HG02642 (cell line): ENCODE data around the gene MUSK.
A peak's percentile ranks its signal among the peaks of the same experiment; 100 is the strongest.

Experiments used
- ATAC-seq: cut with Tn5 transposase; IDR thresholded peaks from one replicate; pipeline ENCODE4 v1.9.1; 2021; ENCODE audit warnings: mild to moderate bottlenecking; ENCODE audit not compliant: unreplicated experiment, poor library complexity

Gene MUSK

DNA sequence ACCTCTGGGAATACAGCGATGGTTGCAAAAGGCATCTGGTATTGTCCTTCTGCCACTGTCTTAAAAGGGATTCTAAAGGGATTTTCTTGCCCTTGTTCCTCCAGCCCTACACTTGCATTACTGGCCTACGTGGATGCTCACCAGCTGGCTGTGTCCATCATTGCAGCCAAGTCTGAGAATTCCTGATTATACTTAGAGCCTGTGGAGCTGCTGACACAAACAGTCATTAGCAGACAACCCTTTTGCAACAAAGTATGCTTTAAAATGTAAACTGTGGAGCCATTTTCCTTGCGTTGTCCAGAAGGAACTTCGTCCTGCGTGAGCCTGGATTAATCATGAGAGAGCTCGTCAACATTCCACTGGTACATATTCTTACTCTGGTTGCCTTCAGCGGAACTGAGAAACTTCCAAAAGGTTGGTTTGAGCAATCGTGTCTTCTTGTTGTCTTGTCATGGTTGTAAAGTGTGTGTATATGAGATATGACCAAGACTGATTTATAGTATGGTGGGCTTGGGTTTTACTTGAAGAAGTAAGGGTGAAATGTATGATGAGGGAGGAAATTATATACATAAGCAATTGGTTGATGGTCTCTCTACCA lies at the start of gene MUSK:
TSS of gene MUSK (plus strand) at position 222 of the 598 bp plus-strand sequence. CDS start at position 336, 114 bp downstream.
- ATAC-seq: no peak

DNA sequence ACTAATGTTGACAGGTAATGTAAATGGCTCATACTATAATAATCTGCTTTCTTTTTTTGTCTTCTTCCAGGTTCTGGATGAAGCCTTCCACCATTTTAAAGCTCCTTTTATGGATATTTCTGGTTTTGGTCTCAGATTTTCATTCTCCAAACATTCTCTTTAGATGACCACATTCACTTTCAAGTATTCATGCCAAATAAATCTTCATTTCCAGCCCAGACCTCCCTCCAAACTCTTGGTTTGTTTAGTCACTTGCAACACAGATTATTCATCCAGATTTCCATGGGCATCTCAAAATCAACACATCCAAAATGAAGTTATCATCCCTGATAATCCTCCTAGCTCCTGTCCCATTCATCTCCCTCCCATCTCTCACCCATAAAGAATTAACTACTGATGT lies 48.8 kb upstream of the MUSK start:
- no peak for ATAC-seq

DNA sequence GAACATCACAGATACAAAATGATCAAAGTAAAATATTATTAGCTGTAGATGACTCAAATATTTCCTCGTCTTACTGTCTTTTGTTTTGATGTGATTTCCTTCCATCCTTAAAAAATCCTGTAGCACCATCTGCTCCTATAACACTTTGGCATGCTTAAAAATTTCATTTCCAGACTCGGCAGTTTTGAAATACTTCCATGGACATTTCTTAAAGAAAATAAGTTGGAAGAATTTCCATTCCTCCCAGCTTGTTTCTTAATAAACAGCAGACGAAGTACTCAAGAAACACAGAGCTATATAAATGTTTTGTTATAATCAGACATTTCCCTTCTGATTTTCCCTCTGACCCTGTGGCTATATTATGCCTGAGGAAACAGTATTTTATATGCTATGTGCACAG lies 47.9 kb upstream of the MUSK start:
- ATAC-seq: no peak

DNA sequence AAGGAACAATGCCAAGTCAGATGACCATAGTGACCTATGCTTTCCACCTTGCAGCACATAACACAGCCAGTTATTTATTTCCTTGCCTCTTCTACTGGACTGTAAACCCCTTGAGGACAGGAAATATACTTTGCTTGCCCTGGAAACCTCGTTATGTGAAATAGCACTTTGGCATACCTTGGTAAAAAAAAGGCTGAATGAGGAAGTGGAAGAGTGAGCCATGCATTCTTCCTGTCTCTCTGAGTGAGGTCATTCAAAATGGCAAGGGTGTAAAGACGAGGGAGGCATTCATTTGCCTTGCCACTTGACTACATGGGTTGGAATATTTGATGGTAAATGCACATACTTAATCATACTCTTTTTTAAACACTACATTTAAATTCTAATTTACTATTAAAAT lies 46.2 kb upstream of the MUSK start:
- ATAC-seq: no peak

DNA sequence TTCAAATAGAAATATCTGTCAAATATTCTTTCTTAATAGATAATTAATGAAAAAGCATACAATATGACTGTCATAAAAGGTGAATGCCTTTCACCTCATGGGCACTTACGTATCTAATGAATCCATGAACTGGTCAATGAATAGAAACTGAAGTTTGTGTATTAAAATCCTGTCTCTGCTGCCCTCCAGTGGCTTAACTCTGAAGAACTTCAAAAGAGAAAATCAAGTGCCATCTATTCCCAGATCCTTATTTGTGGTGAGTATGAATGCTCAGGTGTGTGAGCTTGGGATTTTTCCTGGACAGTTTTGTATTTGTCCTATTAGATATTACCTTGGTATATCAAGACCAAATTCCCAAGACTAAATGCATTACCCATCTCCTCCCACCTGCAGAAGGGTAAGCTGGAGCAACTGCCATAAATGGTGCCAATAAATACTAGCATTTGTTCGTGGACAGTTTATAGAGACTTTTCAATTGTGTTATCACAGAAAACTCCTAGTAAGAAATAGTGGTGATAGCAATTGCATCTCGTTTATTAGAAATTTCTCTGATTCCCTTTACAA lies 45.0 kb upstream of the MUSK start:
- ATAC-seq: peak; percentile 41

DNA sequence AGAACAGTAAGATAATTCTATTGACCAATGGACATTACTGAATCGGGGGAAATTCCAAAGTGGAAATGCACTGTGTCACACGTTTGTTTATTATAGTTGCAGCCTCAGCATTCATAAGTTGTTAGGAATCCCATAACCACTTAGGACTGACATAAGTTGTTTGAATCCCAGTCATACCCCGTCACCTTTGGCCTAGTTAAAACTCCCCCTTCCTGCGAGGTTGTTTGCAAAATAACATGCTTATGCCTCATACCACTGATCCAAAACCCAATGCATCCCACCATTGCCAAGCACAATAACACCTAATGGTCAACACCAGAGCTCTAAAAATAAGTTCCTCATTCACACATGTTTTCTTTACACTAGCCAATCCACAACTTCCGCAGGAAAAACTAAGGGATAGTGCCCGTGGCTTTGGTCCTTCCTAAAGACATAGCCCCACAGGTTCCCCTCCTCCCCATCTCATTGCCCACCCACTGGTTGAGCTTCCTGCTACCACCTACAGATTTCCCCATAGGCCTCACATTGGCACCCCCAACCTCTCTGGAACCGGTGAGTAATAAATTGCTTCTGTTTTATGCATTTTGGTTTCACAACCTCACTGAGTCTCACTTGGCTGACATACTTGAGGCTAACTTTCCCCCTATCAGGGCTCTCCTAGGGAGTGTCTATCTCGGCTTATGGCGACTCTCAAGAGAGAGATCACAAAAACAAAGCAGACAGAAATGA lies 42.3 kb upstream of the MUSK start:
- ATAC-seq: peak; percentile 96

DNA sequence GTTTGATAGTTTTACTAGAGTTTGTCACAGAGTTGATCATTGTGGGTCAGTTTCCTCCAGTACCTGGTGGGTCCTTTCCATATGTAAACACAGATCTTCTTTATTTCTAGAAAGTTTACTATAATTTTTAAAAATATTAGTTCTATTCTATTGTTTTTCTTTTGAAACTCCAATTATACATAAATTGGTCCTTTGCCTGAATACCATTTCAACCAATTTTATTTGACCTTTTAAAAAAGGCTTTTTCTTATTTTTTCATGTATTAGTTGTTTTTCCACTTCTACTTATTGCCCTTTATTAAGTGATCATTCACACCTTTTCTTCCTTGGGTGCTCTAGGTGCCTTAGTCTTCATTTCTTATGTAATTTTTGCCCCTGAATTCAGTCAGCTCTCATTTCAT lies 33.0 kb upstream of the MUSK start:
- no peak for ATAC-seq

DNA sequence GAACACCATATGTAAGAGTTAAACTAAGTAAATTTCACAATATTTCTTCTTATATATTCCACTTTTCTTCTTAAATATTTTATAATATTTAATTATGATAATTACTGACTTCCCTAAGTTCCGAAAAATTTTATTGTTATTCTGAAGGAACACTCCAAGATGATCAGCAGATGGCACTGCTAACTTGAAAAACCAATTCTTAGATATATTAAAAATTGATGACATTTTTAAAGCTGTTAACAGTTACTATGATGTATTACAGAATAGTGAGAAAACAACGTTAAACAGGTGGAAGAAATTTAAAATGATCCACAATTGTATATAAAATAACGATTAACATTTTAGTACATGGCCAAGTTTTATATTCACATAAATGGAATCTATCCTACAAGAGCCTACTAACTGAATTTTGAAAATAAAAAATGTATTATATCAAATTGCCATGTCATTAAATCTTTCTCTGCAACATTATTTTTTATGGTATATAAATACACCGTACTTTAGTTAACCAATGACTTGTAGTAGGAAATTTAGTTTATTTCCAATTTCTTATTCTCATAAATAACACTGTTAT lies 30.1 kb upstream of the MUSK start:
- no peak for ATAC-seq

DNA sequence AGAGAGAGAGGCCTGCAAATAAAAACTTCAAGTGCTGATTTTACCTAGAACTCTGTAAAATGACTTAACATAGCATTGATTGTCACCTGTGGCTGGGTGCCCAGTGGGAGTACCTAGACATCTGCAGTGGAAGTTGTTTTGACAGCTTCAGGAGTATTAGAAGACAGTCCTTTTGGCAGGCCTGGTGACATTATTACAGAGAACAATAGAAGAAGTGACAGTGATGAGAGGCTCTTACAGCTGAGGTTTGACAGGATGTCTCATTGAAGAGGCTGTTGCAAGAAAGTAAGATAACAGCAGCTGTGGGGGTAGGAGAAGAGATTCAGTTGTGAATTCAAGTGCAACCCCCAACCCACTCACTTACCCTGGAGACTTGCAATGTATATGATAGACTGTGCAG lies 27.9 kb upstream of the MUSK start:
- no peak for ATAC-seq

DNA sequence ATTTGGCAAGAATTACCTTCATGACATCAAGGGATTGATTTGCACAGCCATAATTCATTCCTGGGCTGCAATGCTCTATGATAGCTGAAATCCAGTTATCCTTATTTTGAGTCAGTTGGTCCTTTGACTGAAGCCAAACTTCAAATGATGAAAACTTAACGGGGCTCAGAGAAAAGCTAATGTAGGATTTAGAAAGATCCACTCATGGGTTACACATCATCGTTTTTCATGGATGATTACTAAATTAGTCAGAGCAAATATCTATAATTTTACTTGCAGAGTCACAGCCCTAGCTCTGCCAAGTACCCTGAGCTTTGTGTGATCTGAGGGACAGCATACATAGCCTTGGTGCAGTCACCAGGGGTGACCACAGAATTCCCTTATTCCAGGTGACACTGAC lies 27.3 kb upstream of the MUSK start:
- ATAC-seq: no peak

DNA sequence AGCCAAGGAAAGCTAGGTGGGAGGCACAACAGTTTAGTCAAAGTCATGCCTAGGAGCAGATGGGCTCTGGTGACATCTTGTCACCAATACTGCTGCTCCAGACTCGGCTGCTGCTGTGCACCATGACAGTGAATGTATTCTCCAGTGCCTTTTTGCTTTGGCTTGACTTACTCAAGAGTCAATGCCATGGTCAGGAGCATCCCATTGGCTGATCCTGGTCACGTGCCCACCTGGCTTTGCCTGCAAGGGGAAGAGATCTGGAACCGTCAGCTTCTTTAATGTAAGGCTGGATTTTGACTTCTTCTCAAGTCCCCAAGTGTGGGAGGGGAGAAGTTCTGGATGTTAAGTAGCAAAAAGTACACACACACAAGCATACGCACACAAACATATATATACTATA lies 19.9 kb upstream of the MUSK start:
- ATAC-seq: no peak

DNA sequence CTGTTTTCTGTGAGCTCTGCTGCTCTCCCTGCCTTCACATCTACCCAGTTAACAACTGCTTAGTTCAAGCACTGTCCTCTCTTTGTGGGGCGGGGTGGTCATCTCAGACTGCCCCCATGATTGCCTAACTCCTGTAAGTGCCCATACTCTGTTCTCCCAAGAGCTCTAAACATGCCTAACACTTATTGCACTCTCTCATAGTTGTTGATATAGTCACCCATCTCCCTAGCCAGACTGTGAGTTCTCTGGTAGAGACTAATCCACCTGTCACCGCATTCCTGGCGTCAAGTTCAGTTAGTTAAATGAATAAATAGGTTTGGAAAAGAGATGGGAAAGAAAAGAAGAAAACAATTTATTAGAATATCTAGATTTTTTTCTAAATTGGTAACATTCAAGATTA lies 18.3 kb upstream of the MUSK start:
- ATAC-seq: no peak

DNA sequence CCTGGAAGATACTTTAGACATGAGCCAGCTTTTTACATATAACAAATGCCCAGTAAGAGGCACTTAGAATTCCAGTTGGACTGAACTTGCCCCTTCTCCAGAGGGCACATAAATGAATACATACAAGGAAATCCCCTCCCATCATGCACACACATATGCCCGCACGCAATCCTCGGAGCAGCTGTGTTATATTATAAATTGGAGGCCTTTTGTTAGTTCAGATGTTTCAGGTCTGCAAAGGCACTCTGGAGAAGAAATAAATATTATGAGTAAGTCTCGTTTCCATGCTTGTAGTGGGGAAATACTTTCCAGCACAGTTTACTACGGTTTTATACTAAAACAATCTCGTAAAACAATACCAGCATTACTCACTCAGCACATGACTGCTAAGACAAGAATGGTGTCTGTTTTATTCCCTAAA lies 17.6 kb upstream of the MUSK start:
- ATAC-seq: no peak

DNA sequence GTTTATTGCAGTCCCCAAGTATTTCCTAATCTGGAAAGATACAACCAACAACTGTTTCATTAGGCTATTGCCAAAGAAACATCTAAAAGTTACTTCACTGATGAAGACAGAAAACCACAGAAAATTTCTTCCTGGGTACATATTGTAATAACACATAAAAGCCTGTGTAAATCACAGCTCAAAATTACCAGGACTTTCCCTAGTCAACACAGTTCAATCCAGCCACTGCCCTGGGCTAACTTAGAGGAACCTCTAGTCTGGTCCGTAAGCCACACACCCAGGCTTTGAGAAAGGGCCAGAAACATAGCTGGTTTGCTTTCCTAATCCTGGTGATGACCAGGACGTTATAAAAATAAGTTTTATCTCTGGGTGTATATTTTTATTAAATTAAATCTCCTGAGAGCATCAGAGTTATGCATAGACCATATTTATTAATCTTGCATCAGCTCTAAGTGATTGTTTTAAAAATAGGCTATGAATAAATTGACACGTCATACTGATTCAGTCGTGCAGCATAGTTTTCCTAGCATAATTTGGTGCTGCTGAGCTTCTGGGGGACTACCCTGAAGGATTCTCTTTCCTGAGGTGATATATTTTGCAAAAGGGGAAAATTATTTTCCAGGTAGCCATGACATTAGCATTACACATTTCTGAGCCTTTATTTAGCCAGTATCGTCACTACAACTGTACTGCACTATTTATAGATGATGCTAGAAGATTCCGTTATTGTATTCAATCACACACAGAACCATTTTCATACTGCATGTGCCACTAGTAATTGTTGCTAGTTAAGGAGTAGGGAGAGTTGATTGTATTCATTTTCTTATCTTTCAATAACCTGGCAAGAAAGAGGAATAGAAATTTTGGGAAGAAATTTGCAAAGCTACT lies 12.6 kb upstream of the MUSK start:
- ATAC-seq: no peak

DNA sequence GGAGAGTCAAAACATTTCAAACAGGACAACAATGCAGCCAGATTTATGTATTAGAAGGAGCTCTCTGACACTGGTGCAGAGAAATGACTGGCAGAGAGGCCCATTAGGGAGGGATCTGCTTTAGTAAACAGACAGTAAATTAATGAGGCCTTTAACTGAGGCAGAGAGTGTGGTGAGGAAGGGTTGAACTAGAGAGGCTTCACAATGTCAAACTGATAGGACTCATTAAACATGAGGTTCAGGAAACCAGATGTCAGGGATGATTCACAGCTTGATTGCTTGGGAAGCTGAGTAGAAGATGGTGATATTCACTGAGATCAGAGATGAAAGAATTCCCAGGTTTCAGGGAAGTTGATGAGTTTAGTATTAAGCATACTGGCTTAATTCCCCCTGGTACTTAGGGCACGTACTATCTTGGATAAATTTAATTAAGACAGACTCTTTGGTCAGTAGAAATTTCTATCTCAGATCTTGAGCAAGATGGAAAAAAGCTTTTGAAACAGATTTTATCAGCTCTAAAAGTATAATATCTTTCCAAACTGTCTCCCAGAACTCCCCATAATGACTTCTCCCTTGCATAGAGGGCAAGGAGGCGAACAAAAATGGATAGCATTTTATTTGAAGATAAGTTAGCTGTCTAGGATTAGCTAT lies 8.6 kb upstream of the MUSK start:
- no peak for ATAC-seq

DNA sequence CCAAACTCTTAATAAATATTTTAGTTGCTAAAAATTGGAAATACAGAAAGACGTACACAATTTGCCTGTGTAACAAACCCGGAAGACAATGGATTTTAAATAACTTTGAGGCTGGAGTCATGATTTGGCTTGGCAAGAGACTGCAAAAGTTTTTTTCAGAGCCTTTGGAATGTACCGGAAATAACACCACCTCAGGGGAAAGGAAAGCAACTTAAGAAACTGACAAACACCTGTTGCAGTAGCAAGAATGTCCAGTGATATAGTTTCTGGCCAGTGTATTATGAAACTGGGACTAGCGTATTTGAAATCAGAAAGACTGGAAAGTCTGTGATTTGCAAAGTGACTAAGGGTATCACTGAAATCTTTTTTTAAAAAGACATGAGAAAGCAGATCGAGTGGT lies 842 bp downstream of the MUSK start:
- ATAC-seq: no peak

DNA sequence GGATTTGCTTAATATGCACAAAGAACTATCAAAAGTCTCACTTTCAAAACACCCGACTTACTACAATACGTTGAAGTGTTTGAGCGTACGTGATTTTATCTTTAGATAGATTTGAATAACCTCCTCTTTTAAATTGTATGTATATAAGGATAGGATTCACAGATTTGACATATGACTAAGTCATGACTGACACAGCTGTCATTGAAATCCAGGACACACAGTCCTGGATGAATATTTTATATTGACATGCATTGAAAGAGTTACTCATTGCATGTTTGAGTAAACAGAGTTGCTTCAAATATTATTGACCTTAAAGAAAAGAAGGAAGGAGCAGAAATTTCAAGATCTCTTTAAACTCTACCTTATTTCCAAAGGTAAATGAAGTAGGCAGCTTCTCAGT lies 3.3 kb downstream of the MUSK start:
- ATAC-seq: no peak

DNA sequence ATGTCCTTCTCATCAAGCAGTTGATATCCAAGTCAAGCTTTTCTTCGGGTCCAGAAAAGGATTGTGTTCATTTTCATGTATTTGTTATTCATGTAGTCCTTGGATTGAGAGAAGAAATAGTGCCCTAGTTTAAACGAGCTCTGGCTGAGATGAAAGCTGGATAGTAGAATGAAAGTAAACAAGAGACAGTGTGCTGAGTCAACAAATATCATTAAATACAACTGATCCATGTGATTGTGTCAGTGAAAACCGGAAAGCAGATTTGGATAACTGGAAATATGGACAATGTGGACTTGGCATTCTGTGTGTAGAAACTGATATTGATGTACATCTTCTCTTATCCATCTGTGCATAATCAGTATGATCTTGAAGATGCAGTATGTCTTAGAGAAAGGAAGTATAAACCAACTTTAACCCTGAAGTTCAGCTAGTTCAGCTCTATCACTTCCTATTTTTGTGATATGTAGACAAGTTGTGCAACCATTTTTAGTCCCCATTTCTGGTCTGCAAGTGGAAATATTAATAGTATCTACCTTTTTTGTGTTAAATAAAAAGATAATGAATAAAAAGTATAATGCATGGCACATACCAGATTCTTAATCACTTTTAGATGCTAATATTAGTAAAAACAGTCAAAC lies 4.4 kb downstream of the MUSK start:
- ATAC-seq: no peak

DNA sequence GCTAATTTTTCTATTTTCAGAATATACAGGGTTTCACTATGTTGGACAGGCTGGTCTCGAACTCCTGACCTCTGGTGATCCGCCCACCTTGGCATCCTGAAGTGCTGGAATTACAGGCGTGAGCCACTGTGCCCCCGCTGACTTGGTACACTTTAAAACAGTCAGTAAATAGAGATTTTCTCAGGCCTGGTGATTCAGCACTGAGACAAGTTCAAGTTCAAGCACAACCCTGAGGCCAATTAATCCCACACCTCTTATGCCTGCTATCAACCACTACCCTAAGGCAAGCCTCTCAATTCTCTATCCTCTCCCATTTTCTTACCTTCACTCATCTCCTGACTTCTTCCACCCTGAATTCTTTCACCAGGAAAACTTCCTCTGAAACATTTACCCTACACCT lies 18.9 kb downstream of the MUSK start:
- no peak for ATAC-seq

DNA sequence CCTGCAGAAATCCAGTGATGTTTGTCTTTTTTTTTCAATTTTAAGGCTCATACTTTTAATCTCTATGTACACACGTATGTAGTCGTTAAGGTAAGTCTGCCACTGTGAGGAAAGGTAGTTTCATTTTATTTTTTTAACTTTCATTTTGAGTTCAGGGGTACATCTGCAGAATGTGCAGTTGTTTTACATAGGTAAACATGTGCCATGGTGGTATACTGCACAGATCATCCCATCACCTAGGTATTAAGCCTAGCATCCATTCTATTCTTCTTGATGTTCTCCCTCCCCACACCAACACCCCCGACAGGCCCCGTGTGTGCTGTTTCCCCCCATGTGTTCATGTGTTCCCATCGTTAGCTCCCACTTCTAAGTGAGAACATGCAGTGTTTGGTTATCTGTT lies 19.7 kb downstream of the MUSK start:
- no peak for ATAC-seq
